PC-9 (cell line): ENCODE data around the gene ESR2. TPM values are rescaled to one million over a fixed set of nuclear protein-coding genes. Genes with fewer than 3 reads are reported as not detected.

ENCODE experiments used
- BruUV-seq: library from RNA; stranded (reverse); fragments of 400-500 nt; replicated peaks from 2 replicates; lab custom pipeline; 2021; lab: Mats Ljungman, UMichigan
- CTCF ChIA-PET: fragments of 300-600 bp; sonication (Branson Sonifier 250); formaldehyde crosslinking; loops from one replicate; lab custom pipeline; 2022; ENCODE audit warnings: antibody characterized with exemption; lab: Charles Lee
- POLR2A ChIA-PET: fragments of 300-600 bp; sonication (Branson Sonifier 250); formaldehyde crosslinking; loops from one replicate; lab custom pipeline; 2022; ENCODE audit warnings: antibody characterized with exemption; ENCODE audit not compliant: unreplicated experiment; lab: Charles Lee
- DNase-seq, 2 experiments: peaks; one replicate each; pipeline versions ENCODE4 v3.0.0 to v3.0.0-alpha.2; 2015 to 2022; ENCODE audit warnings: mixed read lengths in 1 of 2
- H2AFZ ChIP-seq: fragments of 200-600 bp; sonication (generic); 2 replicates; pipeline ENCODE4 v1.8.1; 2017; ENCODE audit warnings: antibody characterized with exemption
- H3F3A ChIP-seq: fragments of 200-600 bp; sonication (generic); 2 replicates; pipeline ENCODE4 v1.8.1; 2017; ENCODE audit warnings: antibody characterized with exemption, mild to moderate bottlenecking, low read depth; ENCODE audit not compliant: insufficient read depth
- H3K27ac ChIP-seq: fragments of 200-600 bp; sonication (generic); 2 replicates; pipeline ENCODE4 v1.6.1; 2016; ENCODE audit warnings: mixed run types
- H3K27me3 ChIP-seq: fragments of 200-600 bp; sonication (generic); 2 replicates; pipeline ENCODE4 v1.6.1; 2016; ENCODE audit warnings: low read depth, mixed run types; ENCODE audit not compliant: insufficient read depth
- H3K36me3 ChIP-seq: fragments of 200-600 bp; sonication (generic); 2 replicates; pipeline ENCODE4 v1.6.1; 2016; ENCODE audit warnings: low read depth, mixed run types
- H3K4me1 ChIP-seq: fragments of 200-600 bp; sonication (generic); replicated peaks from 2 replicates; pipeline ENCODE4 v1.6.1; 2016; ENCODE audit warnings: mixed run types; ENCODE audit not compliant: insufficient read depth
- H3K4me2 ChIP-seq: fragments of 200-600 bp; sonication (generic); 2 replicates; pipeline ENCODE4 v1.6.1; 2017; ENCODE audit warnings: mixed run types
- H3K4me3 ChIP-seq: fragments of 200-600 bp; sonication (generic); 2 replicates; pipeline ENCODE4 v1.6.1; 2016; ENCODE audit warnings: mixed run types
- H3K79me2 ChIP-seq: fragments of 200-600 bp; sonication (generic); 2 replicates; pipeline ENCODE4 v1.6.1; 2017; ENCODE audit warnings: low read depth, mixed run types
- H3K9me2 ChIP-seq: fragments of 200-600 bp; sonication (generic); 2 replicates; pipeline ENCODE4 v1.8.1; 2017; ENCODE audit warnings: mild to moderate bottlenecking; ENCODE audit not compliant: insufficient read depth
- H3K9me3 ChIP-seq: fragments of 200-600 bp; sonication (generic); 2 replicates; pipeline ENCODE4 v1.8.1; 2016; ENCODE audit warnings: low read depth; ENCODE audit not compliant: insufficient read depth
- H4K20me1 ChIP-seq: fragments of 200-600 bp; sonication (generic); 2 replicates; pipeline ENCODE4 v1.8.1; 2017; ENCODE audit not compliant: insufficient read depth
- EZH2 ChIP-seq: fragments of 200-600 bp; sonication (generic); IDR thresholded peaks from 2 replicates; pipeline ENCODE4 v1.8.0; 2017; ENCODE audit warnings: antibody characterized with exemption, low read depth
- intact Hi-C: fragments of 100-400 bp; cut with micrococcal nuclease; formaldehyde crosslinking; loops from one replicate; pipeline ENCODE4 v1.10.0; 2022; ENCODE audit not compliant: unreplicated experiment
- total RNA-seq: library from RNA; stranded (reverse); gene quantifications from 2 replicates; pipeline ENCODE4 v1.2.3, GENCODE V29; 2021
- TF ChIP-seq, protein P1 (sequence below): fragments of 200-600 bp; sonication (generic); conservative IDR thresholded peaks from 2 replicates; pipeline ENCODE4 v1.6.1; 2017; ENCODE audit warnings: mixed run types, antibody characterized with exemption, mild to moderate bottlenecking, moderate library complexity

ESR2 gene
- total RNA-seq, 1 experiment from 2014 or later = 0.20 TPM

DNA sequence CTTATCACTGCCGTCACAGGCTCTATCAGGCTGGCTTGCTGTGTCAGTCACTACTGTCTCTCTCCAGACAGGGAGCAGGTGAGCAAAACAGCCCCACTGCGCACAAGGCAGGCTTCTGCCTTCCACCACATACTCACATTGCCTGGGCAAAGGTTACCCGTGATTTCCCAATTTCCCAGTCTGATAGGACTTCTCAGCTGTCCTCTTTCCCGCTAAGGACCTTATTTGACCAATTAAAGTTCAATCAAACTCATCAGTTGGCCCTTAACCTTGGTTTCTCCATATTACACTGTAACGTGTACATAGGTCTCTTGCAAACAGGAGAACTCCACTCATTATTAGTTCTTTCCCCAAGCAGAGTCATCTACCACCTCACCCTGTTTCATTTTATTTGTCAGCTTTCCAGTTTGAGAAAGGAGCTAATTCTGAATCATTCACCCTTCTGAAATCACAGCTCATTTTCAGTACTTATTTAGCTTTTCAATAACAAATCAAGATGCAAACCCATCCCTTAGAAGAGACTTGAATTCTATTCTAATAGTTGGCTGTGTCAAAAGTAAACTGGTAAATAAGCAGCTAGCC lies 170.8 kb downstream of the ESR2 start:
- intact Hi-C loops = no loop called here
- Histone ChIP-seq H4K20me1 (no peaks in the 10 kb centered on the region), H3K36me3 (no peaks in the 10 kb centered on the region), H3K9me3 (no peaks in the 10 kb centered on the region), H3K27ac (no peak overlapping the region), H2AFZ (no peak overlapping the region), H3K4me2 (no peak overlapping the region), H3K27me3 (no peaks in the 10 kb centered on the region), H3K4me3 (no peak overlapping the region), H3K79me2 (no peaks in the 10 kb centered on the region), H3K9me2 (no peaks in the 10 kb centered on the region), H3K4me1 (no peaks in the 10 kb centered on the region), H3F3A (no peaks in the 10 kb centered on the region)
- TF ChIP-seq, protein P1, sequence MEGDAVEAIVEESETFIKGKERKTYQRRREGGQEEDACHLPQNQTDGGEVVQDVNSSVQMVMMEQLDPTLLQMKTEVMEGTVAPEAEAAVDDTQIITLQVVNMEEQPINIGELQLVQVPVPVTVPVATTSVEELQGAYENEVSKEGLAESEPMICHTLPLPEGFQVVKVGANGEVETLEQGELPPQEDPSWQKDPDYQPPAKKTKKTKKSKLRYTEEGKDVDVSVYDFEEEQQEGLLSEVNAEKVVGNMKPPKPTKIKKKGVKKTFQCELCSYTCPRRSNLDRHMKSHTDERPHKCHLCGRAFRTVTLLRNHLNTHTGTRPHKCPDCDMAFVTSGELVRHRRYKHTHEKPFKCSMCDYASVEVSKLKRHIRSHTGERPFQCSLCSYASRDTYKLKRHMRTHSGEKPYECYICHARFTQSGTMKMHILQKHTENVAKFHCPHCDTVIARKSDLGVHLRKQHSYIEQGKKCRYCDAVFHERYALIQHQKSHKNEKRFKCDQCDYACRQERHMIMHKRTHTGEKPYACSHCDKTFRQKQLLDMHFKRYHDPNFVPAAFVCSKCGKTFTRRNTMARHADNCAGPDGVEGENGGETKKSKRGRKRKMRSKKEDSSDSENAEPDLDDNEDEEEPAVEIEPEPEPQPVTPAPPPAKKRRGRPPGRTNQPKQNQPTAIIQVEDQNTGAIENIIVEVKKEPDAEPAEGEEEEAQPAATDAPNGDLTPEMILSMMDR = no peak
- no peak for TF ChIP-seq EZH2
- ChIA-PET CTCF (no interaction called here), POLR2A (no interaction called here)
- DNase-seq = no peak
- BruUV-seq = no TSS peak

DNA sequence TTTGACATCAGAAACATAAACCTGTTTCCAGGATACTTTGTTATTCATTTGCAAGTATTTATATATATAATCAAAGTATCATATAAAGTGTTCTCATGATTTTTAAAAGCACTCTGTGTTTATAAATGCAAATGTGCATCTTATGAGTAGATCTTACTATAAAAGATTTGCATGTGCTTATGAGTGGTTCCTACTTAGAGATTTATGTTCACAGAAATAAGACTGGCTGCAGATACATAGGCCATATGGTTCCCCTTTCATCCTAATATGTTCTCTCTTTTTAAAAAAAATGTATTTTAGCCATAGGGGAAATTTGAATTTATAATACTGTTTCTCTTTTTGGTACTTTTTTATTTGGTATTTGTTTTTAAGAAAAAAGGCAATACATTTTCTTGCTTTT lies 174.2 kb downstream of the ESR2 start:
- CTCF ChIA-PET = interaction anchor here (0.6 kb wide), 1 partner anchor 420 kb away, joined by 3 read pairs; no protein-coding TSS in a partner anchor

DNA sequence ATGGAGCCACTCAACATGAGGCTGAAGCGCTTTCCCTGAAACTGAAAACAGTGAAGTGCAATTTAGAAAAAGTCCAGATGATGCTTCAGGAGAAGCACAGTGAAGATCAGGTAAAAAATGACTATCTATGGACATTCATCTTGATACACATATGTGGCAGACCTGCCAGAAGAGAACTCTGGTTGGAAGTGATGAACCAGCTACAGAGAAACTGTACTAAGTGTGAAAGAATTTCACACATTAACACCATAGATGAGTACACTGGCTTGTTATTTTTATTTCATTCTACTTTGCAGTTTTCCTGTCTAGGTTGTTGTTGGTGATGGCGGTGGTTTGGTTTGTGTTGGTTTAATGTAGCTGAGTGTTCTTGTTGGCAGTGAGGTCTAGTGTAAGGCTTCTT lies 174.7 kb downstream of the ESR2 start:
- Histone ChIP-seq H3K4me1 (no peaks in the 10 kb centered on the region), H3F3A (no peaks in the 10 kb centered on the region), H2AFZ (no peak overlapping the region), H3K9me3 (no peaks in the 10 kb centered on the region), H4K20me1 (no peaks in the 10 kb centered on the region), H3K27ac (no peak overlapping the region), H3K9me2 (no peaks in the 10 kb centered on the region), H3K27me3 (no peaks in the 10 kb centered on the region), H3K4me2 (no peak overlapping the region), H3K79me2 (no peaks in the 10 kb centered on the region), H3K36me3 (no peaks in the 10 kb centered on the region), H3K4me3 (no peak overlapping the region)
- DNase-seq = no peak
- intact Hi-C loops = no loop called here
- ChIA-PET CTCF (no interaction called here), POLR2A (no interaction called here)
- BruUV-seq = no TSS peak
- no peak for TF ChIP-seq EZH2
- TF ChIP-seq, protein P1 = no peak

More for the DNA sequence above, 174.2 kb downstream of the ESR2 start:
- POLR2A ChIA-PET = no interaction called here
- BruUV-seq = no TSS peak
- Histone ChIP-seq H3K4me3 (no peak overlapping the region), H3F3A (no peaks in the 10 kb centered on the region), H3K9me2 (no peaks in the 10 kb centered on the region), H2AFZ (no peak overlapping the region), H4K20me1 (no peaks in the 10 kb centered on the region), H3K36me3 (no peaks in the 10 kb centered on the region), H3K4me2 (no peak overlapping the region), H3K4me1 (no peaks in the 10 kb centered on the region), H3K79me2 (no peaks in the 10 kb centered on the region), H3K9me3 (no peaks in the 10 kb centered on the region), H3K27ac (no peak overlapping the region), H3K27me3 (no peaks in the 10 kb centered on the region)
- DNase-seq = no peak
- intact Hi-C loops = no loop called here
- no peak for TF ChIP-seq EZH2
- TF ChIP-seq, protein P1 = no peak
